Subcutaneous adipose tissue (tissue), 4 donors: ENCODE data around the gene KRT81. TPM values are rescaled to one million over a fixed set of nuclear protein-coding genes. Genes with fewer than 3 reads are reported as not detected.

ENCODE experiments used
- total RNA-seq, 4 donors: library from RNA; depleted of rRNA; stranded (reverse); fragments of >200 nt; gene quantifications; one replicate each; pipeline ENCODE4 v1.1.0, GENCODE V29; 2016
- TF ChIP-seq, protein P1 (sequence below): fragments of 450-650 bp; IDR thresholded peaks from one replicate; pipeline ENCODE4 v1.5.1; 2016; ENCODE audit warnings: low read depth, mild to moderate bottlenecking, control low read depth, antibody characterized with exemption, moderate library complexity

KRT81 gene
- total RNA-seq, 4 donors from 2014 or later, result not detected

DNA sequence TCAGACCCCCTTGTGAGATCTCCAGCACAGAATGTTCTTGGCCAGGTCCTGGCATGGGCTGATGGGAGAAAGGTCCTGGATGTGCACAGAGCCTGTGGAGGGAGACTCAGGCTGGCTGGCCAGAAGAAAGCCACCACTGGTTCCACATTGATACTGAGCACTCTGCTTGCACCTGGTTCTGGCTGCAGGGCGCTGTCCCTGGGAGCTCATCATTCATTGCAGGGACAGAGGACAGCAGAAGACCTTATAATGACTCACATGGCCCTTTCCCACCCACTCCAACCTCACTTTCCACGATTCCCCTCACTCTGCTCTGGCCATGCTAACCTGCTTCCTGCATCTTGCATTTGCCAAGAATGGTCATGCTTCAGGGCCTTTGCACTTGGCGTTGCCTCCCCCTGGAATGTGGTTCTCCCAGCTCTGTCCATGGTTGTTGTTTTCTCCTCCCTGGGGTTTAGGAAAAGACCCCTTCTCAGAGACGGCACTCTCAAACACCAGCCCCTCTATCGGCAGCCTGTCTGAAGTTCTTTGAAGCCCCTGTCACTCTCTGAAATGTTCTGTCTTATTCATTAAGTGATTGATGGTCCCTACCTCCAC lies 48.0 kb downstream of the KRT81 start:
- TF ChIP-seq, protein P1, sequence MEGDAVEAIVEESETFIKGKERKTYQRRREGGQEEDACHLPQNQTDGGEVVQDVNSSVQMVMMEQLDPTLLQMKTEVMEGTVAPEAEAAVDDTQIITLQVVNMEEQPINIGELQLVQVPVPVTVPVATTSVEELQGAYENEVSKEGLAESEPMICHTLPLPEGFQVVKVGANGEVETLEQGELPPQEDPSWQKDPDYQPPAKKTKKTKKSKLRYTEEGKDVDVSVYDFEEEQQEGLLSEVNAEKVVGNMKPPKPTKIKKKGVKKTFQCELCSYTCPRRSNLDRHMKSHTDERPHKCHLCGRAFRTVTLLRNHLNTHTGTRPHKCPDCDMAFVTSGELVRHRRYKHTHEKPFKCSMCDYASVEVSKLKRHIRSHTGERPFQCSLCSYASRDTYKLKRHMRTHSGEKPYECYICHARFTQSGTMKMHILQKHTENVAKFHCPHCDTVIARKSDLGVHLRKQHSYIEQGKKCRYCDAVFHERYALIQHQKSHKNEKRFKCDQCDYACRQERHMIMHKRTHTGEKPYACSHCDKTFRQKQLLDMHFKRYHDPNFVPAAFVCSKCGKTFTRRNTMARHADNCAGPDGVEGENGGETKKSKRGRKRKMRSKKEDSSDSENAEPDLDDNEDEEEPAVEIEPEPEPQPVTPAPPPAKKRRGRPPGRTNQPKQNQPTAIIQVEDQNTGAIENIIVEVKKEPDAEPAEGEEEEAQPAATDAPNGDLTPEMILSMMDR, result no peak

DNA sequence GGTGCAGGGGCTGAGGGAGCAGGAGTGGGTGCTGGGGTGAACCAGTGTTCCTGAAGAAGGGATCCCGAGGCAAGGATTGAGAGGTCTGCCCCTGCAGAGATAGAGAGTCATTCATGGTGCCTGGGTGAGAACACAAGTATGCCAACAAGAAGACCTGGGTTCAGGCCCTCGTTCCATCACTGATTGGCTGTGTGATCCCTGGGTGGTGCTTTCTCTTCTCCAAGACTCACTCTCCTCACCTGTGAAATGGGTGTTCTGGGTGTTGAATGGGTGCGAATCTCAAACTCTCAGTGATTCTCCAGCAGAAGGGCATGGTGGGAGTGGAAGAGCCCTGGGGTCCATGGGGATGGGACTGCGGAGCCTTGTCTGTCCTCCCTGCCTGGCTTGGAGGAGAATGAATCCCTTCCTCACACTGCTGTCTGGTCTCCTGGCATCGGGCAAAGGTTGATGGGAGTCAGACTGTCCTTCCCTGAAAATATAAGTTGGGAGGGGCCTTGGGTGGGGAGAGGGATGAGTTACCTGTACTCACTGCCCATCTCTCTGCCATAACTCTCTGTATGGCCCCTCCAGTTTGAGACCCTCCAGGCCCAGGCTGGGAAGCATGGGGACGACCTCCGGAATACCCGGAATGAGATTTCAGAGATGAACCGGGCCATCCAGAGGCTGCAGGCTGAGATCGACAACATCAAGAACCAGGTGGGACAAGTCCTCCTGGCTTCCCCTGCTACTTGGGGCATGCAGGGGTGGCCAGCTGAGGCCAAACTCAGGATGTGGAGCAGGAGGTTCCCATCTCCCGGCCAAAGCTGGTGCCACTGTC lies 48.7 kb downstream of the KRT81 start:
- TF ChIP-seq, protein P1, result no peak

DNA sequence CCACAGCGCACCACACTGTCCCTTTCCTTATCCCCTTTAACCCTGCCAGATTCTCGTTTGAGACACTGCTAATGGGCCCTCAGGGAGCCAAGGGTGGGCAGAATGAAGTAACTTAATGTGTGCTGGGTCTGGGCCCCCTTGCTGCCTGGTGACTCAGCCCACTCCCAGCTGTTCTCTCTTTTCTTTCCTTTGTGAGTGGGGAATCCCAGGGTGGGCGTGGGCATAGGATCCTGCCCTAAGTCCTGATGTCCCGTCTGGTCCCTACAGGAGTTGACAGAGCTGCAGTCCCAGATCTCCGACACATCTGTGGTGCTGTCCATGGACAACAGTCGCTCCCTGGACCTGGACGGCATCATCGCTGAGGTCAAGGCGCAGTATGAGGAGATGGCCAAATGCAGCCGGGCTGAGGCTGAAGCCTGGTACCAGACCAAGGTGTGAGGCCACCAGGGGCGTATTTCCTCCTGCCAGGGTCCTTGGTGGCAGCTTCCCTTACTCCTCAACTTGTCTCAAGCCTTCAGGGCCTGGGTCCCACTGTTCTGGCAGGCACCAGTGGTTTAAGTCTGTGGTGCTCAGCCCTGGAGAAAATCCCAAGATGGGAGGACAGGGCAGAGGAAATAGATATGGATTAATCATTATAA lies 50.0 kb downstream of the KRT81 start:
- TF ChIP-seq, protein P1, result no peak

DNA sequence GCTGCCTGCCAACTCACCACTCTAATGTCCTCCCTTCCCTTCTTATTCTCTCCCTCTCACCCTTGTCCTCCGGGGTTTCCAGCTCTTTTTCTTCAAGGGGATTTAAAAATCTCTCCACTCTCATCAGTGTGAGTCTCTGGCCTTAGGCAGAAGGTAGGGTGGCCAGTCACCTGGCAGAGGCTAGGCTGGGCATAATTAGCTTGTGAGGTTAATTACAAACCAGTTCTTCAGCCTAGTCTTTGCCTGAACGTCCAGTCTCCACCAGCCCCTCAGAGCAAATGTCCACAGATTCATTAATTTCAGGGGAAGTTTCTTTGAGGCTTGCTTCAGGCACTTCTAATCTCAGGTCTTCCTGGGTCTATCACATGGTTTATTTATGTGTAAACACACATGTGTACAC lies 51.6 kb downstream of the KRT81 start:
- TF ChIP-seq, protein P1, result no peak

DNA sequence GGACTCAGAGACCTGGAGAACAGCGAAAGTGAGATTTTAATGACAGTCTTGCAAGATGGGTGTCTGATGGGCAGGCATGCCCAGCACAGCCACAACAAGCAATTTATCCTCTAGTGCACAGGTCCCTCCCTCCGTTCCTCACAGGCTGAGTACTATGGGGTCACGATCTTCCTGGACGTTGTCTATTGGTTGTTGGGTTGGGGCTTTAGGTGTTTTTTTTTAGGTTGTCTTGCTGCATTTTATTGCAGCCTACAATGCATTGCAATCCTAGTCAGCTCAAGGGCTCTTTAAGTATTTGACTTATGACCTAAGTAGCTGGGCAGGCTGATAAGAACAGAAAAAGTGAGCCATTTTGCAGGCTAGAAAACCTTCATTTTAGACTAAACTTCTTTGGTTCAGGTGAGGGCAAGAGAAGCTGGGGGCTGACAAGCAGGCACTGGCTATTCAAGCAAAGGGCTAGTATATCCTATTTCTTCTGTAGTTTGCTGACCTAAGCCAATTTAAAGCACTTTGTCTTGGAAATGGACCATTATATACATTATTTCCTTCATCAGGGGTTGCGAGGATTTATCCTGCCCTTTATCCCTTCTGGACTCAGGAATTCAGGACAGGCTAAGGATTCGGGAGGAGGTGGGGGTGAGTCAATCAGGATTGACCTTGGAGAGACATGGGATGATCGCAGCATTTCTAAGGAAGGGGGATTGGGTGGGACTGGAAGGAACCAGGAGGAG lies 52.3 kb downstream of the KRT81 start:
- TF ChIP-seq, protein P1, result no peak

DNA sequence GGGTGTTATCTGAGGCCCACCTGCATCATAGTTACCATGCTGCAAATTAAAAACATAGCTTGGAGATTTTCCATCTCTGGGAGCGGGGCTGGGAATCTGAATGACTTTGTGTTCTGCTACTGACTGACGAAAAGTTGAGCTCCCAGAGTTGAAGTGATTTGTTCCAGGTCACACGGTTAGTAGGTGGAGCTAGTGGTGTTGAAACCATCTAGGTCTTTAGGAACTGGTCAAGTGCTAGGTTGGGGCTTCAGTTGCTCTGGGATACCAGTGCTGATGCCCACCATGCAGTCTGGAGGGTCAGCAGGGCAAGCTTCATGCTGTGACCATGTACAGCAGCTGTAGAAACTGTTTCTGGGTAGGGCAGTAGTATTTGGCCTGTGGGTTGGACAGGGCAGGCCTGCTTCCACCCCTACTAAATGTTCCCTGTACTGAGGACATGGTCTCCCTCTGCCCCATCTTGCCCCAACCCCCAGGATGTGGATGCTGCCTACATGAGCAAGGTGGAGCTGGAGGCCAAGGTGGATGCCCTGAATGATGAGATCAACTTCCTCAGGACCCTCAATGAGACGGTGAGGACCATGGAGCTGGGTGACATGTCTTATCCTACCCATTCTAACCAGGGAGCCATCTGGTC lies 53.0 kb downstream of the KRT81 start:
- TF ChIP-seq, protein P1, result no peak
